PC-3 (cell line): ENCODE data around the gene ABLIM2.

Experiments used
- CTCF ChIP-seq: fragments of 300-600 bp; sonication (generic); conservative IDR thresholded peaks from 2 replicates; pipeline ENCODE4 v1.5.1; 2017; ENCODE audit warnings: antibody characterized with exemption, low read depth, mild to moderate bottlenecking, low read length
- EZH2 ChIP-seq: fragments of 300-600 bp; sonication (generic); IDR thresholded peaks from one replicate; pipeline ENCODE4 v1.6.1; 2017; ENCODE audit warnings: antibody characterized with exemption, mild to moderate bottlenecking, low read length; ENCODE audit not compliant: unreplicated experiment

GRCh38 chr4:8079916-8080753 is 78.5 kb downstream of the ABLIM2 start:
- TF ChIP-seq CTCF (no peak), EZH2 (no peak)
